Naive thymus-derived CD4-positive, alpha-beta T cell (primary cell): Measurements from ENCODE around the gene EFS. TPM values are rescaled to one million over a fixed set of nuclear protein-coding genes. Genes with fewer than 3 reads are reported as not detected.
A peak's percentile ranks its signal among the peaks of the same experiment; 100 is the strongest.

Source experiments
- ATAC-seq: fragments of 150-1000 bp; cut with Tn5 transposase; 2 replicates; pipeline ENCODE4 v1.10.0; 2021; ENCODE audit warnings: mild to moderate bottlenecking, moderate library complexity
- CTCF ChIA-PET: fragments of 350-600 bp; sonication (Branson Sonifier 250); formaldehyde crosslinking; loops from one replicate; lab custom pipeline; 2021; ENCODE audit warnings: antibody characterized with exemption; lab: Charles Lee
- POLR2A ChIA-PET: fragments of 350-600 bp; sonication (Branson Sonifier 250); formaldehyde crosslinking; loops from one replicate; lab custom pipeline; 2021; ENCODE audit warnings: antibody characterized with exemption, inconsistent platforms; lab: Charles Lee
- DNase-seq, 9 donors: peaks; one replicate each; pipeline versions ENCODE4 v3.0.0 to v3.0.0-alpha.2; 2020 to 2022; ENCODE audit warnings: mixed read lengths in 1 of 9
- H3K27ac ChIP-seq: one replicate; pipeline ENCODE4 v1.7.0; 2013; ENCODE audit warnings: mild to moderate bottlenecking, low read depth, low read length, moderate library complexity
- H3K27me3 ChIP-seq, 2 donors: one replicate each; pipeline ENCODE4 v1.7.0; 2013; ENCODE audit warnings: low read length in 2 of 2, mild to moderate bottlenecking in 2 of 2, moderate library complexity in 2 of 2; ENCODE audit not compliant: control insufficient read depth in 2 of 2, insufficient read depth in 2 of 2
- H3K36me3 ChIP-seq, 3 experiments: 1 replicate in 2 of 3; 2 replicates in 1 of 3; pipeline ENCODE4 v1.7.0; 2013; ENCODE audit warnings: low read length in 3 of 3, mild to moderate bottlenecking in 3 of 3, moderate library complexity in 1 of 3; ENCODE audit not compliant: insufficient read depth in 3 of 3, control insufficient read depth in 2 of 3
- H3K4me1 ChIP-seq, 2 donors: one replicate each; pipeline ENCODE4 v1.7.0; 2013; ENCODE audit warnings: low read length in 2 of 2, mild to moderate bottlenecking in 2 of 2, moderate library complexity in 1 of 2; ENCODE audit not compliant: control insufficient read depth in 2 of 2, insufficient read depth in 2 of 2
- H3K4me3 ChIP-seq: 2 replicates; pipeline ENCODE4 v1.7.0; 2013; ENCODE audit warnings: mild to moderate bottlenecking, low read length
- H3K9me3 ChIP-seq, 3 experiments: 1 replicate in 2 of 3; 2 replicates in 1 of 3; pipeline ENCODE4 v1.7.0; 2013; ENCODE audit warnings: low read length in 3 of 3; ENCODE audit not compliant: control insufficient read depth in 2 of 3
- H3K27ac Mint-ChIP-seq, 9 donors: one replicate each; pipeline ENCODE4 v1.8.0; 2020 to 2022; ENCODE audit warnings: mixed read lengths in 9 of 9, mild to moderate bottlenecking in 8 of 9, moderate library complexity in 5 of 9, inconsistent platforms in 2 of 9
- H3K27me3 Mint-ChIP-seq, 5 donors: one replicate each; pipeline ENCODE4 v1.8.0; 2021 to 2022; ENCODE audit warnings: mixed read lengths in 5 of 5, mild to moderate bottlenecking in 1 of 5
- H3K36me3 Mint-ChIP-seq, 5 donors: one replicate each; pipeline ENCODE4 v1.8.0; 2020 to 2022; ENCODE audit warnings: mixed read lengths in 5 of 5, mild to moderate bottlenecking in 3 of 5, inconsistent platforms in 1 of 5
- H3K4me1 Mint-ChIP-seq, 7 donors: one replicate each; pipeline ENCODE4 v1.8.0; 2020 to 2022; ENCODE audit warnings: mixed read lengths in 7 of 7, mild to moderate bottlenecking in 3 of 7, inconsistent platforms in 1 of 7
- H3K4me3 Mint-ChIP-seq, 10 donors: one replicate each; pipeline ENCODE4 v1.8.0; 2020 to 2022; ENCODE audit warnings: mild to moderate bottlenecking in 10 of 10, mixed read lengths in 10 of 10, moderate library complexity in 6 of 10, inconsistent platforms in 2 of 10
- H3K9me3 Mint-ChIP-seq, 11 donors: one replicate each; pipeline ENCODE4 v1.8.0; 2020 to 2022; ENCODE audit warnings: mixed read lengths in 11 of 11, mild to moderate bottlenecking in 4 of 11, inconsistent platforms in 1 of 11, moderate library complexity in 1 of 11
- intact Hi-C, 2 donors: fragments of 100-400 bp; cut with micrococcal nuclease; formaldehyde crosslinking; loops; one replicate each; pipeline ENCODE4 v1.15.1; 2023
- polyA plus RNA-seq, 2 donors: library from polyadenylated mRNA; unstranded; fragments of 300-500 nt; fragmentation: Illumina TruSeq; gene quantifications; one replicate each; pipeline ENCODE4 v1.2.3, GENCODE V29; 2021
- total RNA-seq, 6 experiments: library from RNA in 5 of 6; stranded (reverse) in 5 of 6; gene quantifications; 1 replicate in 5 of 6; 2 replicates in 1 of 6; pipeline ENCODE4 v1.2.3 and lab custom pipeline; 2021 to 2026

EFS gene
- total and polyA plus RNA-seq, 7 experiments from 2014 or later = not detected

DNA sequence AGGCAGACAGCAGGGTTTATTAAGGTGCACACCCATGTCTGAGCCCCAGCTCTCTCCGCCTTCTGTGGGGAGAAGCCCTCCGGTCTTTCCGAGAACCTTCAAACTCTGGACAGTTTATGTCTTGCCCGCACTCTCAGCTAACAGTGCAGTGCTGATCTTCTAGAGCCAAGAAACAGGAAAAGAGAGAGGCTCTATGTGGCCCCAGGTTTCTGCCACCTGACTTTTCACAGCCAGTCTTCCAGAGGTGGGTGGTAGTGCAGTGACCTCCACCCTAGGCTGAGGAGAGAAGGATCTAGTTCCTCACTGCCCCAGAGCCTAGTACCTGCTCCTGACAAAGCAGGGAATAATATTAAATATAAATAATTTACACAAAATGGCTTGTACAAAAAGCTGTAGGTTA lies 8.3 kb downstream of the EFS start:
- peaks cover 0 to 1% (median 0%) of the 10 kb centered on the region in 11 donors for H3K9me3 Mint-ChIP-seq
- peaks cover 4 to 14% (median 8%) of the 10 kb centered on the region in 7 donors for H3K4me1 Mint-ChIP-seq
- ChIA-PET POLR2A (no interaction called here), CTCF (no interaction called here)
- H3K27ac Mint-ChIP-seq = no peak overlapping the region
- intact Hi-C loops = no loop called here
- Histone ChIP-seq H3K36me3 (no peaks in the 10 kb centered on the region), H3K27me3 (no peaks in the 10 kb centered on the region), H3K27ac (no peak overlapping the region), H3K4me3 (no peak overlapping the region), H3K9me3 (no peaks in the 10 kb centered on the region), H3K4me1 (no peaks in the 10 kb centered on the region)
- no peak for DNase-seq
- H3K4me3 Mint-ChIP-seq = no peak overlapping the region
- peaks cover 0 to 38% (median 22%) of the 10 kb centered on the region in 5 donors for H3K27me3 Mint-ChIP-seq
- H3K36me3 Mint-ChIP-seq = no peaks in the 10 kb centered on the region
- ATAC-seq = no peak

DNA sequence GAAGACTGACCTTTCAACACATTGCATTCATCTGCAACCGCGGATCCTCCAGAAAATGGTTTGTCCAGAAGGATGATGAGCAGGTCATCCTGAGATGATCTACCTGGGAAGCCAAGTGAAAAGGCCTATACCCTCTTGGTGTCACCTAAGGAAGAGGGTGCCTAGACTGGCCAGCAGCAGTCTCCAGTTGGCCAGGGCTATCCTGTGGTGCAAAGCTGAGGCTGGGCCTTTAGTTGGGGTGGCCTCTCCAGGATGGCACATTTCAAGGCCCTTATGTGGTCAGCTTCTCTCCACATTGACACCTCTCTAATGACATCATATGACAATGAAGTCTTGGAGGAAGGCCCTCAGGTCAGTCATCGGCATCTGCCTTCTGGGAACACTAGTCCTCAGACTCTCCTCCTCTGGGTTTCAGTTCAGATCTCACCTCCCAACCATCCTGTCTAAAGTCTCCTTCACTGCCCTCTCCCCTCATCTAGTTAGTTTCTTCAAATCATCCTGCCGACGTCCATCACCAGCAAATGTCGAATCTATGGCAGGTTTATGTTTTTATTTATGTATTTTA lies 9.0 kb downstream of the EFS start:
- Mint-ChIP-seq H3K9me3 (peaks cover 0 to 1% (median 0%) of the 10 kb centered on the region in 11 donors), H3K27ac (no peak overlapping the region), H3K4me3 (no peak overlapping the region), H3K27me3 (peaks cover 0 to 42% (median 26%) of the 10 kb centered on the region in 5 donors), H3K36me3 (peaks cover 0 to 4% (median 0%) of the 10 kb centered on the region in 5 donors), H3K4me1 (peaks cover 10 to 20% (median 14%) of the 10 kb centered on the region in 7 donors)
- ATAC-seq = no peak
- ChIA-PET CTCF (interaction anchor here (0.8 kb wide), 1 partner anchor 78 kb away, joined by 3 read pairs; no protein-coding TSS in a partner anchor), POLR2A (no interaction called here)
- intact Hi-C loops = no loop called here
- DNase-seq = no peak
- Histone ChIP-seq H3K36me3 (no peaks in the 10 kb centered on the region), H3K4me3 (no peak overlapping the region), H3K27me3 (no peaks in the 10 kb centered on the region), H3K9me3 (no peaks in the 10 kb centered on the region), H3K4me1 (no peaks in the 10 kb centered on the region), H3K27ac (no peak overlapping the region)

DNA sequence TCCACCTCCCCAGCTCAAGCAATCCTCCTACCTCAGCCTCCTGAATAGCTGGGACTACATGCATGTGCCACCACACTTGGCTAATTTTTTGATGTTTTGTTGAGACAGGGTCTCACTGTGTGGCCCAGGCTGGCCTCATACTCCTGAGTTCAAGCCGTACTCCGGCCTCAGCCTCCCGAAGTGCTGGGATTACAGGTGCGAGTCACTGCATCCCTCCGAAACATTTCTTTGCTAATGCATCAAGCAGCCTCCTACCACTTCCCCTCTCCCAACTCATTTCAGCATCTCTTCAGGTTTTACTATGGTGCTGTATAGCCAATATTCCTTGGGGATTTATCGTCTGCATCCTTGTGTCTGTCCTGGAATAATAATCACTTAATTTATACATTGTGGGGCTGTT lies 10.0 kb downstream of the EFS start:
- H3K27ac Mint-ChIP-seq = no peak overlapping the region
- peaks cover 0 to 4% (median 0%) of the 10 kb centered on the region in 5 donors for H3K36me3 Mint-ChIP-seq
- H3K36me3 ChIP-seq = no peaks in the 10 kb centered on the region
- ChIA-PET POLR2A (interaction anchor here (3.3 kb wide), 1 partner anchor 34 kb away, joined by 26 read pairs; the partner anchor contains the start of gene PABPN1), CTCF (no interaction called here)
- H3K9me3 ChIP-seq = no peaks in the 10 kb centered on the region
- intact Hi-C loops = no loop called here
- peaks cover 0 to 51% (median 33%) of the 10 kb centered on the region in 5 donors for H3K27me3 Mint-ChIP-seq
- peaks cover 10 to 25% (median 18%) of the 10 kb centered on the region in 7 donors for H3K4me1 Mint-ChIP-seq
- H3K4me1 ChIP-seq = no peaks in the 10 kb centered on the region
- no peak overlapping the region for H3K4me3 ChIP-seq
- no peak for ATAC-seq
- no peak overlapping the region for H3K27ac ChIP-seq
- DNase-seq = no peak
- peaks cover 0 to 1% (median 0%) of the 10 kb centered on the region in 11 donors for H3K9me3 Mint-ChIP-seq
- peak overlapping the region in 1 of 10 donors; percentile 15 for H3K4me3 Mint-ChIP-seq
- no peaks in the 10 kb centered on the region for H3K27me3 ChIP-seq

DNA sequence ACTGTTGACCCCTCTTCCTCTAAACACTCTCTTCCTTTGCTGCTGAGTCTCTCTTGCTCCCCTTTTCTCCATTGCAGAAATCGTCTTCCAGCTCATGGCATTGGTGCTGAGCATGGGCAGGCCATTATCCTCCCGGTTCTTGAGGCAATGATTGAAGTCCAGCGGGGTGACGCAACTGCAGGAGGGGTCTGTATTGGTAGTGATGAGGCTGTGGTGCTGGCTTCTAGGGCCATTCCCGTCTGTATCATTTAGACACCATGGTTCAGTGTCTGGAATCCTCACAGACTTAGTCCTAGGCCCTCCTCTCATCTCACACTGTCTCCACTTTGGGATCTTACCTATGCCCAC lies 11.6 kb downstream of the EFS start:
- no peak for ATAC-seq
- H3K27me3 ChIP-seq = no peaks in the 10 kb centered on the region
- Mint-ChIP-seq H3K4me3 (peak overlapping the region; percentile 78 to 92 (median 88)), H3K36me3 (peaks cover 0 to 4% (median 0%) of the 10 kb centered on the region in 5 donors), H3K27ac (peak overlapping the region in 7 of 9 donors; percentile 5 to 93 (median 74)), H3K9me3 (peaks cover 0 to 1% (median 0%) of the 10 kb centered on the region in 11 donors), H3K27me3 (peaks cover 0 to 55% (median 33%) of the 10 kb centered on the region in 5 donors), H3K4me1 (peaks cover 10 to 25% (median 18%) of the 10 kb centered on the region in 7 donors)
- intact Hi-C loops = no loop called here
- no peak overlapping the region for H3K27ac ChIP-seq
- no peaks in the 10 kb centered on the region for H3K36me3 ChIP-seq
- no peak for DNase-seq
- ChIA-PET CTCF (interaction anchor here (0.8 kb wide), 1 partner anchor 32 kb away, joined by 4 read pairs; no protein-coding TSS in a partner anchor), POLR2A (interaction anchor here (0.9 to 3.3 kb wide), 4 partner anchors 30 to 67 kb away, joined by 3 to 26 read pairs (median 6); partner anchors contain the start of genes HOMEZ, PABPN1 and PPP1R3E)
- no peaks in the 10 kb centered on the region for H3K4me1 ChIP-seq
- H3K4me3 ChIP-seq = no peak overlapping the region
- H3K9me3 ChIP-seq = no peaks in the 10 kb centered on the region

DNA sequence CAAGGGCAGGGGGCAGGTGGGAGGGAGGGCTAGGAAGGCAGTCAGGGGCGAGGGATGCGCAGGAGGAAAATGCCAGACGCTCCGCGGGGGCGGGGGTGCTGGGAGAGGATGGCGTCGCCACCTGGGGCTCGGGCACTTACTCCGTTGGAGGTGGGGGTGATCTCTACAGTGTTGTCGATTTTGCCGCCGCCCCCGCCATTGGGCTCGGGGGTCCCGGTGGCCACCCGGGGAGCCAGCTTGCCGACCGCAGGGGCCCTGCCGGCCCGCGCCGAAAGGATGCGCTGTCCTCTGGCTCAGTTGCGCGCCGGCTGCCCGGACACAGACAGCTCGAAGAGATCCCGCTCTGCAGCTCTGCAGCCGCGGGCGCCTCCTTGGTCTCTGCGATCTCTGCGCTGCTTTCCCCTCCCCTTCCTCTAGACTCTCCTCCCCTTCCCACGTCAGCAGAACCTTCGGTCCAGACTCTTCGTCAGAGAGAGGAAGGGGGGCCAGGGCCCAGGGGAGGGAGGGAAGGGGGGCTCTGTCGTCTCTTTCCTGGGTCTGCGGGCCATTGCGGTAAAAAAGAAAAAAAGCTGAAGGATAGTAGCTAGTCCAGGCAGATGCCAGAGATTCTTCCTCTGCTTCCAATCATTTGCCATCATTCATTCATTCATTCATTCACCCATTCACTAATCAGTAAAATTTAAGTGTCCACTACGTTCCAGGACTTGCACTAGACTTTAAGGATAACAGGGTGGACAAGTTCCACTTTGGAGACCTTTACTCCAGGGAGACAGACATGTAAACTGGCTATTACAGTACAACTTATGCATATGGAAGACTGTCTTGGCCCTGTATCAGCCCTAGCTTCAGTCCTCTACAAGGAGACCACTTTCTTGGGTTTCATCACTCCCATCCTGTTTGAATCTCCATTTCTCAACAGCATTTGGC lies 12.2 kb downstream of the EFS start, which contains the start of gene SLC22A17:
TSS of gene SLC22A17 (minus strand) at position 382 of the 927 bp plus-strand sequence.
- peak within 1 kb of the TSS; percentile 54 for H3K4me3 ChIP-seq
- POLR2A ChIA-PET = interaction anchor here (0.9 to 3.3 kb wide), 4 partner anchors 29 to 67 kb away, joined by 3 to 26 read pairs (median 6); partner anchors contain the start of genes HOMEZ, PABPN1 and PPP1R3E

More for the DNA sequence above, 12.2 kb downstream of the EFS start, which contains the start of gene SLC22A17:
- Mint-ChIP-seq H3K4me3 (peak within 1 kb of the TSS; percentile 78 to 92 (median 88)), H3K36me3 (peaks cover 0 to 4% (median 0%) of the 10 kb centered on the region in 5 donors), H3K27ac (peak within 1 kb of the TSS in 8 of 9 donors; percentile 5 to 93 (median 77)), H3K4me1 (peaks cover 10 to 25% (median 18%) of the 10 kb centered on the region in 7 donors), H3K27me3 (peaks cover 0 to 55% (median 33%) of the 10 kb centered on the region in 5 donors), H3K9me3 (peaks cover 0 to 1% (median 0%) of the 10 kb centered on the region in 11 donors)
- H3K27ac ChIP-seq = peak within 1 kb of the TSS; percentile 58
- ATAC-seq = peak; percentile 93
- H3K9me3 ChIP-seq = no peaks in the 10 kb centered on the region
- CTCF ChIA-PET = interaction anchor here (0.8 kb wide), 2 partner anchors 32 to 33 kb away, joined by 3 to 4 read pairs; partner anchors contain the start of gene PABPN1
- H3K4me1 ChIP-seq = no peaks in the 10 kb centered on the region
- intact Hi-C loops = loop anchor here in 1 of 2 donors (1.0 kb wide), 4 partner anchors 24 to 117 kb away; partner anchors contain the start of genes NGDN, PABPN1 and PPP1R3E
- H3K27me3 ChIP-seq = no peaks in the 10 kb centered on the region
- peak; percentile 42 to 80 (median 67) for DNase-seq
- no peaks in the 10 kb centered on the region for H3K36me3 ChIP-seq
